Ovary (tissue), 3 donors: ENCODE results near the gene SLCO2B1.

Experiments
- CTCF ChIP-seq, 3 donors: fragments of 450-650 bp in 2 of 3; fragments of 200-600 bp in 1 of 3; IDR thresholded peaks; one replicate each; pipeline versions ENCODE4 v1.5.1 to v1.8.0; 2016 to 2022; ENCODE audit warnings: antibody characterized with exemption in 3 of 3, mild to moderate bottlenecking in 1 of 3
- POLR2A ChIP-seq: fragments of 450-650 bp; IDR thresholded peaks from one replicate; pipeline ENCODE4 v1.6.1; 2017; ENCODE audit warnings: antibody characterized with exemption, mild to moderate bottlenecking, moderate library complexity
- donor health status: DM: no; HTN: no; CAD: no.

GRCh38 chr11:75189108-75189507 lies 38.2 kb downstream of the SLCO2B1 start:
- no peak for TF ChIP-seq CTCF (IDR thresholded peaks at IDR 0.05)
- no peak for TF ChIP-seq POLR2A
